GM12891 (cell line): ENCODE measurements around the gene GMDS.

Experiments used
- PAX5 ChIP-seq: IDR thresholded peaks from 2 replicates; pipeline ENCODE4 v1.6.1; 2011; ENCODE audit warnings: low read length, moderate library complexity, mild to moderate bottlenecking; ENCODE audit not compliant: insufficient read depth, severe bottlenecking
- POLR2A ChIP-seq: IDR thresholded peaks from 2 replicates; pipeline ENCODE4 v1.6.1; 2011; ENCODE audit warnings: low read depth, low read length, control low read depth
- POLR2AphosphoS5 ChIP-seq: IDR thresholded peaks from 2 replicates; pipeline ENCODE4 v1.6.1; 2011; ENCODE audit warnings: low read depth, low read length, control low read depth
- SPI1 ChIP-seq: IDR thresholded peaks from 2 replicates; pipeline ENCODE4 v1.6.1; 2011; ENCODE audit warnings: low read depth, low read length, control low read depth
- TAF1 ChIP-seq: IDR thresholded peaks from 2 replicates; pipeline ENCODE4 v1.6.1; 2011; ENCODE audit warnings: low read depth, low read length, control low read depth

DNA sequence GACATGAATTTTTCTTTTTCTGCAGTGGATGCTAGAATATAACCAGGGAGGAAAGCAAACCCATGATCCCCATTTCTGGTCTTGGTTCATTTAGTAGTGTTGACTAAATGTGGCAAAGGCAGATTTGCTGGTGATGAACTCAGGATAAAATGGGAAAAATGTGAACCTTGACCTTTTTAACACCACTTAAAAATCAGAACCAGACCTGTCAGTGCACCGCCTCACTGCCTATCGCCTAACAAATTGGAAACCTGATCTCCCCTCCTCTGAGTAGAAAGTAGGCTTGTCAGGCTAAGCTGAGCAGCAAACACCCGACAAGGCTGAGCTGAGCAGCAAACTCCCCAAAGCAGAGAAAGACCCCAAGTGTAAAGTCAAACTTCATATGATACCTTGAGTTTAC is 380.9 kb downstream of the GMDS start:
- TF ChIP-seq POLR2A (no peak), TAF1 (no peak), SPI1 (no peak), POLR2AphosphoS5 (no peak), PAX5 (no peak)
